ENCODE results near the gene C1orf159. TPM values are rescaled to one million over a fixed set of nuclear protein-coding genes. Genes with fewer than 3 reads are reported as not detected.

Gene C1orf159
- total and polyA plus RNA-seq, 9 of the 15 experiments (the other 6 are each of a cell fraction or from before 2014, with no cell fraction given): 0.28 to 54.9 (median 10.6) TPM

DNA sequence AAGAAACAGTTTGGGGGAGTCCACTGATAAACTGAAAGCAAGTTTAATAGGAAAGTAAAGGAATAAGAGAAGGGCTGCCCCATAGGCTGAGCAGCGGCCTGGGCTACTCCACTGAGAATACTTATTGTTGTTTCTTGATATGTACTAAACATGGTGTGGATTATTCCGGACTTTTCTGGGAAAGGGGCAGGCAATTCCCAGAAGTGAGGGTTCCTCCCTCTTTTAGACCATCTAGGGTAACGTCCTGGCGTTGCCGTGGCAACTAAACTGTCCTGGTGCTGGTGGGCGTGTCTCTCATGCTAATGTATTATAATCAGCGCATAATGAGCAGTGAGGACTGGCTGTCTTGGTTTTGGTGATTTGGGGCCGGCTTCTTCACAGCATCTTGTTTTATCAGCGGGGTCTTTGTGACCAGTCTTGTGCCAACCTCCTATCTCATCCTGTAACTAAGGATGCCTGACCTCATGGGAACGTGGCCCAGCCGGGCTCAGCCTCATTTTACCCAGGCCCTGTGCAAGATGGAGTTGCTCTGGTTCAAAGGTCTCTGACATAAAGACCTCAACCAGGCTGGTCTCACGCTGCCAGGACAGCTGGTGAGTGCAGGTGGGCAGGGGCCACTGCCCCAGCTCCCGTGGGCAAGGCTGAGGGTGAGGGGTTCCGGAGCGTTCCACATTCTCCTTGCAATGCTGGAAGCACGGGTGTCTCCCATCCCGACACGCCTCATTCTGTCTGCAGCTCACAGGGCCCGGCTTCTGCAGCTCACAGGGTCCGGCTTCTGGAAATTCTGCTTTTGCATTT, 19.6 kb upstream of the C1orf159 start (continued):
- TF ChIP-seq MCM5 (IDR thresholded peaks at IDR 0.05; ENCODE audit: low read depth) (no peak), NEUROD1 (IDR thresholded peaks at IDR 0.05; ENCODE audit: borderline replicate concordance, low read depth, low read length, partially characterized antibody) (no peak), DDX20 (tag; IDR thresholded peaks at IDR 0.05; ENCODE audit: low read depth) (peak; percentile 71; the same call in 1 of the 2 replicates), ZFX (CRISPR knock-in tag; IDR thresholded peaks at IDR 0.05) (0 out of 2 replicates have a peak, but pooled peaks have one; percentile 31), HMGN3 (IDR thresholded peaks at IDR 0.05; ENCODE audit: borderline replicate concordance, extremely low read depth, insufficient read length, low read depth, low read length) (no peak), ZNF79 (CRISPR knock-in tag; IDR thresholded peaks at IDR 0.05; ENCODE audit: low read depth) (no peak), SIX5 (IDR thresholded peaks at IDR 0.05; ENCODE audit: borderline replicate concordance in 1 of 2, insufficient read depth in 1 of 2, low read depth in 1 of 2, low read length in 2 of 2) (no peak), JUNB (CRISPR knock-in tag; conservative IDR thresholded peaks at IDR 0.05) (no peak), ZNF174 (CRISPR knock-in tag; IDR thresholded peaks at IDR 0.05) (no peak), CSDE1 (IDR thresholded peaks at IDR 0.05) (no peak), HDAC8 (tag; IDR thresholded peaks at IDR 0.05) (peak; percentile 89), ZZZ3 (IDR thresholded peaks at IDR 0.05) (no peak), RHOXF2B (CRISPR knock-in tag; conservative IDR thresholded peaks at IDR 0.05) (no peak), EWSR1 (IDR thresholded peaks at IDR 0.05; ENCODE audit: borderline replicate concordance, low read depth, partially characterized antibody) (no peak), ERF (CRISPR knock-in tag; IDR thresholded peaks at IDR 0.05) (no peak)
- TF ChIP-seq, protein P1, sequence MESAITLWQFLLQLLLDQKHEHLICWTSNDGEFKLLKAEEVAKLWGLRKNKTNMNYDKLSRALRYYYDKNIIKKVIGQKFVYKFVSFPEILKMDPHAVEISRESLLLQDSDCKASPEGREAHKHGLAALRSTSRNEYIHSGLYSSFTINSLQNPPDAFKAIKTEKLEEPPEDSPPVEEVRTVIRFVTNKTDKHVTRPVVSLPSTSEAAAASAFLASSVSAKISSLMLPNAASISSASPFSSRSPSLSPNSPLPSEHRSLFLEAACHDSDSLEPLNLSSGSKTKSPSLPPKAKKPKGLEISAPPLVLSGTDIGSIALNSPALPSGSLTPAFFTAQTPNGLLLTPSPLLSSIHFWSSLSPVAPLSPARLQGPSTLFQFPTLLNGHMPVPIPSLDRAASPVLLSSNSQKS (CRISPR knock-in tag; IDR thresholded peaks at IDR 0.05): no peak
- TF ChIP-seq, protein P2, sequence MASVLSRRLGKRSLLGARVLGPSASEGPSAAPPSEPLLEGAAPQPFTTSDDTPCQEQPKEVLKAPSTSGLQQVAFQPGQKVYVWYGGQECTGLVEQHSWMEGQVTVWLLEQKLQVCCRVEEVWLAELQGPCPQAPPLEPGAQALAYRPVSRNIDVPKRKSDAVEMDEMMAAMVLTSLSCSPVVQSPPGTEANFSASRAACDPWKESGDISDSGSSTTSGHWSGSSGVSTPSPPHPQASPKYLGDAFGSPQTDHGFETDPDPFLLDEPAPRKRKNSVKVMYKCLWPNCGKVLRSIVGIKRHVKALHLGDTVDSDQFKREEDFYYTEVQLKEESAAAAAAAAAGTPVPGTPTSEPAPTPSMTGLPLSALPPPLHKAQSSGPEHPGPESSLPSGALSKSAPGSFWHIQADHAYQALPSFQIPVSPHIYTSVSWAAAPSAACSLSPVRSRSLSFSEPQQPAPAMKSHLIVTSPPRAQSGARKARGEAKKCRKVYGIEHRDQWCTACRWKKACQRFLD (CRISPR knock-in tag; IDR thresholded peaks at IDR 0.05): peak; percentile 54; the same call in 1 of the 2 replicates
- TF ChIP-seq, protein P3, sequence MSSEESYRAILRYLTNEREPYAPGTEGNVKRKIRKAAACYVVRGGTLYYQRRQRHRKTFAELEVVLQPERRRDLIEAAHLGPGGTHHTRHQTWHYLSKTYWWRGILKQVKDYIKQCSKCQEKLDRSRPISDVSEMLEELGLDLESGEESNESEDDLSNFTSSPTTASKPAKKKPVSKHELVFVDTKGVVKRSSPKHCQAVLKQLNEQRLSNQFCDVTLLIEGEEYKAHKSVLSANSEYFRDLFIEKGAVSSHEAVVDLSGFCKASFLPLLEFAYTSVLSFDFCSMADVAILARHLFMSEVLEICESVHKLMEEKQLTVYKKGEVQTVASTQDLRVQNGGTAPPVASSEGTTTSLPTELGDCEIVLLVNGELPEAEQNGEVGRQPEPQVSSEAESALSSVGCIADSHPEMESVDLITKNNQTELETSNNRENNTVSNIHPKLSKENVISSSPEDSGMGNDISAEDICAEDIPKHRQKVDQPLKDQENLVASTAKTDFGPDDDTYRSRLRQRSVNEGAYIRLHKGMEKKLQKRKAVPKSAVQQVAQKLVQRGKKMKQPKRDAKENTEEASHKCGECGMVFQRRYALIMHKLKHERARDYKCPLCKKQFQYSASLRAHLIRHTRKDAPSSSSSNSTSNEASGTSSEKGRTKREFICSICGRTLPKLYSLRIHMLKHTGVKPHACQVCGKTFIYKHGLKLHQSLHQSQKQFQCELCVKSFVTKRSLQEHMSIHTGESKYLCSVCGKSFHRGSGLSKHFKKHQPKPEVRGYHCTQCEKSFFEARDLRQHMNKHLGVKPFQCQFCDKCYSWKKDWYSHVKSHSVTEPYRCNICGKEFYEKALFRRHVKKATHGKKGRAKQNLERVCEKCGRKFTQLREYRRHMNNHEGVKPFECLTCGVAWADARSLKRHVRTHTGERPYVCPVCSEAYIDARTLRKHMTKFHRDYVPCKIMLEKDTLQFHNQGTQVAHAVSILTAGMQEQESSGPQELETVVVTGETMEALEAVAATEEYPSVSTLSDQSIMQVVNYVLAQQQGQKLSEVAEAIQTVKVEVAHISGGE (CRISPR knock-in tag; IDR thresholded peaks at IDR 0.05): no peak
- TF ChIP-seq, protein P4, sequence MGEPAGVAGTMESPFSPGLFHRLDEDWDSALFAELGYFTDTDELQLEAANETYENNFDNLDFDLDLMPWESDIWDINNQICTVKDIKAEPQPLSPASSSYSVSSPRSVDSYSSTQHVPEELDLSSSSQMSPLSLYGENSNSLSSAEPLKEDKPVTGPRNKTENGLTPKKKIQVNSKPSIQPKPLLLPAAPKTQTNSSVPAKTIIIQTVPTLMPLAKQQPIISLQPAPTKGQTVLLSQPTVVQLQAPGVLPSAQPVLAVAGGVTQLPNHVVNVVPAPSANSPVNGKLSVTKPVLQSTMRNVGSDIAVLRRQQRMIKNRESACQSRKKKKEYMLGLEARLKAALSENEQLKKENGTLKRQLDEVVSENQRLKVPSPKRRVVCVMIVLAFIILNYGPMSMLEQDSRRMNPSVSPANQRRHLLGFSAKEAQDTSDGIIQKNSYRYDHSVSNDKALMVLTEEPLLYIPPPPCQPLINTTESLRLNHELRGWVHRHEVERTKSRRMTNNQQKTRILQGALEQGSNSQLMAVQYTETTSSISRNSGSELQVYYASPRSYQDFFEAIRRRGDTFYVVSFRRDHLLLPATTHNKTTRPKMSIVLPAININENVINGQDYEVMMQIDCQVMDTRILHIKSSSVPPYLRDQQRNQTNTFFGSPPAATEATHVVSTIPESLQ (CRISPR knock-in tag; IDR thresholded peaks at IDR 0.05): no peak
